ENCODE measurements around the gene PRODH2. TPM values are rescaled to one million over a fixed set of nuclear protein-coding genes. Genes with fewer than 3 reads are reported as not detected.

Gene PRODH2
- total and polyA plus RNA-seq, 2 of the 13 experiments (the other 11 are each of a cell fraction or from before 2014, with no cell fraction given) = 86.7 to 118 TPM

- TF ChIP-seq ZNF776 (CRISPR knock-in tag; IDR thresholded peaks at IDR 0.05) (no peak), THRA (CRISPR knock-in tag; IDR thresholded peaks at IDR 0.05; ENCODE audit: borderline replicate concordance) (no peak), SSRP1 (CRISPR knock-in tag; IDR thresholded peaks at IDR 0.05) (no peak), SYNCRIP (IDR thresholded peaks at IDR 0.05; ENCODE audit: insufficient read depth, low read depth, low read length) (no peak), ZNF292 (CRISPR knock-in tag; IDR thresholded peaks at IDR 0.05; ENCODE audit: borderline replicate concordance, low read depth) (0 out of 2 replicates have a peak, but pooled peaks have one; percentile 32), ZMYM2 (CRISPR knock-in tag; IDR thresholded peaks at IDR 0.05) (peak; percentile 51; the same call in 1 of the 2 replicates), ZGPAT (CRISPR knock-in tag; IDR thresholded peaks at IDR 0.05) (no peak), HMGA1 (CRISPR knock-in tag; conservative IDR thresholded peaks at IDR 0.05) (no peak), CBX1 (IDR thresholded peaks at IDR 0.05; ENCODE audit: low read depth) (no peak), NFKB2 (CRISPR knock-in tag; IDR thresholded peaks at IDR 0.05; ENCODE audit: borderline replicate concordance) (0 out of 2 replicates have a peak, but pooled peaks have one; percentile 15), ZNF670 (CRISPR knock-in tag; IDR thresholded peaks at IDR 0.05; ENCODE audit: borderline replicate concordance) (no peak), ZNF367 (CRISPR knock-in tag; IDR thresholded peaks at IDR 0.05; ENCODE audit: borderline replicate concordance) (no peak), ZNF615 (CRISPR knock-in tag; IDR thresholded peaks at IDR 0.05; ENCODE audit: borderline replicate concordance) (no peak), HNF1B (CRISPR knock-in tag; IDR thresholded peaks at IDR 0.05) (no peak), RXRA (CRISPR knock-in tag; IDR thresholded peaks at IDR 0.05) (peak; percentile 19; the same call in 1 of the 2 replicates), ZNF703 (CRISPR knock-in tag; IDR thresholded peaks at IDR 0.05; ENCODE audit: borderline replicate concordance) (no peak), SRSF9 (IDR thresholded peaks at IDR 0.05; ENCODE audit: borderline replicate concordance, insufficient read depth, low read depth, low read length, poor library complexity, severe bottlenecking) (no peak), NBN (conservative IDR thresholded peaks at IDR 0.05) (no peak), NR2F6 (IDR thresholded peaks at IDR 0.05) (0 out of 2 replicates have a peak, but pooled peaks have one; percentile 27), NR2F6 (CRISPR knock-in tag; IDR thresholded peaks at IDR 0.05) (no peak; the same call in none of the 2 replicates), NR2C2 (CRISPR knock-in tag; IDR thresholded peaks at IDR 0.05; ENCODE audit: borderline replicate concordance) (0 out of 2 replicates have a peak, but pooled peaks have one; percentile 27), MED1 (CRISPR knock-in tag; IDR thresholded peaks at IDR 0.05) (no peak), ZNF564 (CRISPR knock-in tag; IDR thresholded peaks at IDR 0.05) (no peak), ZSCAN5A (CRISPR knock-in tag; IDR thresholded peaks at IDR 0.05; ENCODE audit: borderline replicate concordance) (no peak)
Measured at GRCh38 chr19:35860818-35861639, 48.4 kb upstream of the PRODH2 start (continued).
